HG03280 (cell line): ENCODE data around the gene EVC.

Experiments
- ATAC-seq: cut with Tn5 transposase; IDR thresholded peaks from one replicate; pipeline ENCODE4 v1.9.1; 2021; ENCODE audit warnings: mild to moderate bottlenecking, moderate library complexity; ENCODE audit not compliant: unreplicated experiment

The EVC gene

DNA sequence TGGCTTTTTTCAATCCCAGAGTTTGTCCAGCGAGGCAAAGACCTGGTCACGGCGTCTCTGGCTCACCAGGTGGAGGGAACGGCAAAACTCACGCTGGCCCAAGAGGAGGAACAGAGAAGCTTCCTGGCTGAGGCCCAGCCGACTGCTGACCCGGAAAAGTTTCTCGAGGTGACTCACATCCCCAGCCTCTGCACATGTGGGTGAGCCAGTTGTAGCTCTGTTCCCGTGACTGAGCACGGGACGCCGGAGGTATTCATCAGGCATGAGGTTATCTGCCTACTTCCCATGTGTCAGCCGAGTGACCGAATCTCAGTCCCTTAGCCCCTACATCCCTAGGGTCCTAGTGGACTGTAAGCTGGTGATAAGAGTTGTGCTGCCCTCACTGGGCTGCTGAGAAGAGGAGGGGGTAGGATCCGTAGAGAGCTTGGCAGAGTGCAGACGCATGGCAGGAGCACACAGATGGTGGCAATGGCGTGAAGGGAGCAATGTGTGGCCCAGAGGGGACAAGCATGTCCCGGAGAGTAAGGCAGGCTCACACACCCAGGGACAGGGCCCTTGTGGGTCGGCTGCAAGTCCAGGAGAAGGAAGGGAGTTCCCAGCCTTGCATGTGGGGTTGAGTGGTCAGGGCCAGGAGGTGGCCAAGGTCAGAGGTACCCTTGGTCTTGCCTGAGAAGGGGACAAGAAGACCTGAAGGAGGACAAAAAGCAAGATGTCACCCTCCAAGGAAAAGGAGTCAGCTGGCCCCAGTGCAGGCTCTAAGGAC, 42.9 kb downstream of the EVC start:
- ATAC-seq = no peak

DNA sequence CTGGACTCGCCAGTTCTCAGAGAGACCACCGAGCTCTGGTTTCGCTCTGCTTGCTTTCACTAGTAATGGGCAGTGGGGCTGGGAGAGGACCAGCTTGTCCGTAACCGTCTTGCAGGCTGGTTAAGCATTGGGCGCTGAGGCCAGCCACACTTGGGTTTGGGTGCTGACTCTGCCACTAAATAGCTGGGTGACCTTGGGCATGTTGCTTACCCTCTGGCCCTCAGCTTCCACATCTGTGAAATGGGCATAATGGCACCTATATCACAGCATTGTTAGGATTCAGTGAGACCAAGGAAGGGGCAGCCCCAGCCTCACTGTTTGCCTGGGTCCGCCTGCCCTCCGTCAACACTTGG, 43.5 kb downstream of the EVC start:
- ATAC-seq = no peak

DNA sequence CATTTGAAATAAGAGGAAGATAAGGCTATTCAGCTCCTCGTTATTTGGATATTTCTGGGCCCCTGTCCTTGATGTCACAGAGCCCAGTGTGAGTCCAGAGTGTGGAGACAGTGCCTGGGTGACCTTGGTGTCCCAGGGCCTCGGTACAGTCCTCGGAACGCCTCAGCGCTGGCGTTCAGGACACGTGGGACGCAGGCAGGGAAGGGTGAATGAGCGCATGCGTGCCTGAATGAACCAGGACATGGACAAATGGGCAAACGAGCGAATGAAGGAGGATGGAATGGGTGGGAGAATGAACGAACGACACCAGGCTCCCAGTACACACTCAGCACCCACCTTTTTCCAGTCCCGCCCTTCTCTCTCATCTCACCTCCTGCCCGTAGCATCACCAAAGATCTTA, 44.2 kb downstream of the EVC start:
- ATAC-seq = no peak

GRCh38 chr4:5755679-5756078, 44.7 kb downstream of the EVC start:
- no peak for ATAC-seq

DNA sequence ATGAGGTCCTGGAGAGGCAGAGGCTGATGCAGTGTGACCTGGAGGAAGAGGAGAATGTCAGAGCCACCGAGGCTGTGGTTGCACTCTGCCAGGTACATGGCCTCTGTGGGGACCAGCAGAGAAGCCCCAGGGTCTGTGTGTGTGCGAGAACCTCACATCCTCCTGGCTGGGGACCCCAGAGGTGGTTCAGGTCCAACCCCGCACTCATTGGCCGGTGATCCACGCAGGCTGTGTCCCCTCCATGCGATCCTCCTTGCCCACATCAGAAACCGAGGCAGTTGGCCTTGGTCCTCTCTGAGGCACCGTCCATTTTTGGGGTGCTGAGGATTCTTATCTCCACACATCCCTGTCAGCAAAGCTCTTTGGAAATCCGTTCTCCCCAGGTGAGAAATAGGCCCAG, 45.3 kb downstream of the EVC start:
- no peak for ATAC-seq

DNA sequence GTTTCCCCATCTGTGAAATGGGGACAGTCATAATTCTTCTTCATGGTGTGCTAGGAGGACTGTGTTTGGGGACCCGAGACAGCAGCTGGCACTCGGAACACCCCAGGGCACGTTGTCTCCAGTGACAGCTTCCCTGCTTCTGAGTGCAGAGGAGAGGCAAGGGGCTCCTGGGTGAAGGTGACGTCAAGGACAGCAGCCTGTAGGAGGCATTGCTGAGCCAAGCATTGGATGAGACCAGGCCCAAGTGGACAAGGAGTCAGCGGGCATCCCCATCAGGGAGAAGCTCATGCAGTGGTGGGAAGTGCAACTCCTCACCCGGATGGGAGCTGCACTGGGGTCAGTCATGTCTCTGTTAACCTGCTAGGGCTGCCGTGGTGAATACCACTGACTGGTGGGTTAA, 46.1 kb downstream of the EVC start:
- no peak for ATAC-seq

DNA sequence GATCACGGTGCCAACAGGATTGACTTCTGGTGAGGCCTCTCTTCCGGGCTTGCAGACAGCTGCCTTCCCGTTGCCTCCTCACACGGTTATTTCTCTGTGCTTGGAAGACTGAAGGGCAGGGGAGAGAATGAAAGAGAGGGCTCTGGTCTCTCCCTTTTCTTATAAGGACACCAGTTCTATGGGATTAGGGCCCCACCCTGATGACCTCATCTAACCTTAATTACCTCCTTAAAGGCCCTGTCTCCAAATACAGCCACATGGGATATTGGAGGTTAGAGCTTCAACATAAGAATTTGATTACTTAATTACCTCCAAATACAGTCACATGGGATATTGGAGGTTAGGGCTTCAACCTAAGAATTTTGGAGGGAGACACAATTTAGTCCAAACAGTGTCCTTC, 46.5 kb downstream of the EVC start:
- ATAC-seq = no peak

- no peak for ATAC-seq
Observed at GRCh38 chr4:5757954-5758353, 47.0 kb downstream of the EVC start.

DNA sequence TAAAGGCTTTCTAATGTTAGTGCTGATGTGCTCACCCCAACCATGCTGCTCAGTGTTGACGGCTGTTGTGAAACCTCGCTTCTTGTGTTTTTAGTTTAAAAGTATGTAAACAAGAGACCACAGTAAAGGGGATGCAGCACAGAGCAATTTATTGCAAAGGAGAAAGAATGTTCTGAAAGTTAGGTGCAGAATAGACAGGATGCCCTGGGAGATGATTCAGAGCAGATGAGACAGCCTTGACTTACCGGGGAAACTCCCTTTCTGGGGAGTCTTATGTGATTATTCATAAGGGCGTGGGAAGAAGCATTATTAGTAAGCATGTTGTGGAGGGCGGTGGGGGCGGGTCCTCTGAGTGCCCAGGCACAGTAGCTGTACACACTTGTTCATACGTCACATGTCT, 47.7 kb downstream of the EVC start:
- peak; percentile 74 for ATAC-seq

- no peak for ATAC-seq
Observed at GRCh38 chr4:5759236-5760075, 48.5 kb downstream of the EVC start.

GRCh38 chr4:5760246-5760645, 49.2 kb downstream of the EVC start:
- ATAC-seq = no peak

DNA sequence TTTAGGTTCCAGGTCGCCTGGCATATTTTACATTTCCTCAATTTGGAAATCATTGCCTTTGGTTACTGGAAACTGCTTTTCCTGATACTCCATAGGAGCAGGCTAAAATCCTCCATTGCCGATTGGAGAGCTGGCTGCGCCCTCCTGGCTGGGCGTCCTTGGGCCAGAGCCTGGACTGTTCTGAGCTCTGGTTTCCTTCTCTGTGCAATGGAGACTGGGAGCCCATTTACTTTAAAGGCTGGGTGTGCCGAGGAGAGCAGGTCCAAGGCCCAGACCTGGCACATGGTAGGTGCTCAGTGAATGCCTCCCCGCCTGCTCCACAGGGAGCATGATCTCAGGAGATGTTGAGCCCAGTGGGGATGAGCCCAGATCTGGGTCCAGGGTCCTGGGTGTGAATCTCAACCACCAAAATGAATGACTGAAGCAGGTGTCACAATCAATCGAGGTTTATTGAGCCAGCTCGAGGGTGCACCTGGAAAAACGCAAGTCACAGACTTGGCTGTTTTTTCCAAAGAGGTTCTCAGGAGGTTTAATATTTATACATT, 50.0 kb downstream of the EVC start:
- no peak for ATAC-seq

DNA sequence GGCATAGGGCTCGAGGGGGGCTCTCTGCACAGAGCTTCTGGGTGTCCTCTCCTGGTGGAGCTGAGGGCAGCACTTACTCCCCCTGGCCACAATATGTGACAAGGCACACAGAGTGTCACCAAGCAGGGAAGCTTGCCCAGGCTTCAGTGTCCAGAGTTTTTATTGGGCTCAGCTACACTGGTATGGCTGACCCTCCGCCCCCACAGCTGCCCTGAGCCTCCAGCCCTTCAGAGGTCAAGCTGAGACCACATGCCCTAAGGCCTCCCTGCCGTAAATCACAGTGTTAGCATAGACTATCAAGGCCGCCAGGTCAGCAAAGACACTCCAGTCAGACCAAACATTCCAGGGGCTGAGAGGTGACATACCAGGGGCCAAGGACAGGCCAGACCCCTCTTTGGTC, 59.0 kb downstream of the EVC start:
- ATAC-seq = no peak

- no peak for ATAC-seq
Observed at GRCh38 chr4:5772528-5773270, 61.7 kb downstream of the EVC start.

DNA sequence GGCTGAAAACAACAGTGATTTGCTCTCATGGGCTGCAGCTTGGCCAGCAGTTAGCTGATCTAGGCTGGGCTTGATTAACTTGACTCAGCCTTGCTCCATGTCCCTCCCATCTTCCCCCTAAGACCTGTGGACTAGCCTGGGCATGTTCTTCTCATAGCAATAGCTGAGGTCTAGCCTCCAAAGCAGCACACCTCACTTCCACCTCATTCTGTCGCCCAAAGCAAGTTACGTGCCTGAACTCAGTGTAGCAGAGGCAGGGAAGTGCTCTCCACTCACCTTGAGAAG, 62.2 kb downstream of the EVC start:
- ATAC-seq = no peak

GRCh38 chr4:5774416-5775036, 63.5 kb downstream of the EVC start:
- ATAC-seq = no peak

GRCh38 chr4:5776510-5776909, 65.5 kb downstream of the EVC start:
- ATAC-seq = no peak

- no peak for ATAC-seq
Observed at GRCh38 chr4:5780831-5781480, 70.0 kb downstream of the EVC start.

GRCh38 chr4:5781691-5782090, 70.7 kb downstream of the EVC start:
- ATAC-seq = no peak

- no peak for ATAC-seq
Observed at GRCh38 chr4:5782829-5783476, 72.0 kb downstream of the EVC start.
